ENCODE measurements around the gene CHAC1.
"Not testable (repeated sequence)": the region's sequence is repeated elsewhere in the genome, so short reads cannot be mapped to it uniquely, and the experiment has no call there.

The CHAC1 gene

GRCh38 chr15:40937762-40938535 is 15.3 kb upstream of the CHAC1 start:
- DNase-seq (ENCODE audit: low read depth, low spot score), result no peak

GRCh38 chr15:40938536-40938870 is 14.8 kb upstream of the CHAC1 start:
- DNase-seq (ENCODE audit: low read depth, low spot score), result no peak

GRCh38 chr15:40940296-40940801 is 12.9 kb upstream of the CHAC1 start:
- no peak for DNase-seq (ENCODE audit: low read depth, low spot score)

- no peak for DNase-seq (ENCODE audit: low read depth, low spot score)
Measured at GRCh38 chr15:40941068-40941527, 12.2 kb upstream of the CHAC1 start.

GRCh38 chr15:40941528-40942336 is 11.5 kb upstream of the CHAC1 start:
- DNase-seq (ENCODE audit: low read depth, low spot score), result peak; percentile 23

- DNase-seq (ENCODE audit: low read depth, low spot score), result no peak
Measured at GRCh38 chr15:40942337-40942854, 10.9 kb upstream of the CHAC1 start.

- DNase-seq (ENCODE audit: low read depth, low spot score), result no peak
Measured at GRCh38 chr15:40942878-40943277, 10.4 kb upstream of the CHAC1 start.

GRCh38 chr15:40943764-40944365 is 9.4 kb upstream of the CHAC1 start:
- DNase-seq (ENCODE audit: low read depth, low spot score), result no peak

- no peak for DNase-seq (ENCODE audit: low read depth, low spot score)
Measured at GRCh38 chr15:40944510-40945296, 8.6 kb upstream of the CHAC1 start.

GRCh38 chr15:40948706-40949473 is 4.4 kb upstream of the CHAC1 start:
- no peak for DNase-seq (ENCODE audit: low read depth, low spot score)

GRCh38 chr15:40949756-40950207 is 3.5 kb upstream of the CHAC1 start:
- DNase-seq (ENCODE audit: low read depth, low spot score), result no peak

- DNase-seq (ENCODE audit: low read depth, low spot score), result no peak
Measured at GRCh38 chr15:40951764-40952163, 1.5 kb upstream of the CHAC1 start.

- no peak for DNase-seq (ENCODE audit: low read depth, low spot score)
Measured at GRCh38 chr15:40952301-40952900, 870 bp upstream of the CHAC1 start.

GRCh38 chr15:40953713-40954074 is 423 bp downstream of the CHAC1 start:
- no peak for DNase-seq (ENCODE audit: low read depth, low spot score)

GRCh38 chr15:40954158-40954848 is 1.0 kb downstream of the CHAC1 start:
- not testable (repeated sequence) for DNase-seq (ENCODE audit: low read depth, low spot score)

GRCh38 chr15:40955141-40955903 is 2.1 kb downstream of the CHAC1 start:
- DNase-seq (ENCODE audit: low read depth, low spot score), result no peak

GRCh38 chr15:40955930-40956540 is 2.8 kb downstream of the CHAC1 start:
- DNase-seq (ENCODE audit: low read depth, low spot score), result no peak

- no peak for DNase-seq (ENCODE audit: low read depth, low spot score)
Measured at GRCh38 chr15:40956541-40956982, 3.3 kb downstream of the CHAC1 start.

All from activated CD4-positive, CD25-positive, alpha-beta regulatory T cell treated with anti-CD3 and anti-CD28 coated beads, Interleukin-2, amount 50 U/mL, for 16 hours (primary cell).